SK-N-DZ (cell line): ENCODE data around the gene PTGDS.

Source experiments
- DNase-seq: peaks from one replicate; pipeline ENCODE4 v3.0.0-alpha.2; 2015; ENCODE audit warnings: low spot score

PTGDS gene

DNA sequence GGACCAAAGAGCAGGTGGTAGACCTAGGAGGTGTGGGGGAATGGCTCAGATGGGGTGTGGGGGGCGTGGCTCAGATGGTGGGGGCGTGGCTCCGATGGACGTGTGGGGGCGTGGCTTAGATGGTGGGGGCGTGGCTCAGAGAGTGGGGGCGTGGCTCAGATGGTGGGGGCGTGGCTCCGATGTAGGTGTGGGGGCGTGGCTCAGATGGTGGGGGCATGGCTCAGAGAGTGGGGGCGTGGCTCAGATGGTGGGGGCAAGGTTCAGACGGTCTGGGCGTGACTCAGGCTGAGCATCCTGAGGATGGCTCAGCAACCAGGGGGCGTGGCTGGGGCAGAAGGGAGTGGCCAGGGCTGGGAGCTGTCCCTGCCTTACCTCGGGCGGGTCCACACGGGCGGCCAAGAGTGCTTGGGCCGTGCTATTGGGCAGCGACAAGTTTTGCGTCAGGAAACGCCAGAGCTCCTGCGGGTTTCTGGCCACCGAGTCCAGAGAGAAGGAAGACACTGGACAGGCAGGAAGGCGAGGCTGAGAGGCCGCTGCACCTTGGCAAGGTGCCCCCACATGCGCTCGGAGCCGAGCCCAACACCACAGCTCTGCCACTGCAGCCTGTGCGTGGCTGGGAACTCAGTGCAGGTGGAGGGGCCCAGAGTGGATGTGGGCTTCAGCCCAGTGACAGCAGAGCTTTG is 44.8 kb downstream of the PTGDS start:
- DNase-seq = no peak

DNA sequence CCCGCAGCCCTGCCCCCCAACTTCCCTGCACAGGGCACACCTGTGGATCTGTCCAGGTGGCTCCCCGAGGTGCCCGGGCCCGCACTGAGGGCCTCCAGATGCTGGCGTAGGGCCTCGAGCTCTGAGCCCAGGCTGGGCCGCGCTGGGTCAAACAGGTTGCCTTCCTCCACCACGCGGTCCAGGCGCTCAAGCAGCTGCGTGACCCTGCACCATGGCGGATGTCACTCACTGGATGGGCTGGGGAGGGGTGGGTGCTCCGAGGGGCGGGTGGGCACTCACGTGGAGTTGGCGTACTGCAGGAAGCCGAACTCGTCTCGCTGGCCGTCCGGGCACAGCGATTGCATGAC is 45.3 kb downstream of the PTGDS start:
- no peak for DNase-seq

DNA sequence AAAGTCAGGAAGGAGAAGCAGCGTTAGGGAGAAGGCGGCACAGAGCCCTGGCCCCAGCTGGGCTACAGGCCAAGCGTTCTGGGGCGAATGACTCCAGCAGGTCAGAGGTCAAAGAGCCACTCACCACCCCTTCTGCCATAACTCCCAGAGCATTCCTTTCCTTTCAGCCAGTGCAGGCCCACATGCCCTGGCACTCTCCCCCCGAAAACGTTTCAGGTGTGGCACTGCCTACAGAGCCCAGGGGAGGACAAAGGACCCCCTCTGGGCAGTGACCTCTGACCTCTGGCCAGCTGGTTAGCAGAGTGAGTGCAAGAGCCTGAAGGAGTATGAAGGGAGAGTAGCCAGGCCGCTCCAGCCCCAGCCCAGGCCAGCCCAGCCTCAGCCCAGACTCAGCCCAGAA is 45.9 kb downstream of the PTGDS start:
- no peak for DNase-seq

DNA sequence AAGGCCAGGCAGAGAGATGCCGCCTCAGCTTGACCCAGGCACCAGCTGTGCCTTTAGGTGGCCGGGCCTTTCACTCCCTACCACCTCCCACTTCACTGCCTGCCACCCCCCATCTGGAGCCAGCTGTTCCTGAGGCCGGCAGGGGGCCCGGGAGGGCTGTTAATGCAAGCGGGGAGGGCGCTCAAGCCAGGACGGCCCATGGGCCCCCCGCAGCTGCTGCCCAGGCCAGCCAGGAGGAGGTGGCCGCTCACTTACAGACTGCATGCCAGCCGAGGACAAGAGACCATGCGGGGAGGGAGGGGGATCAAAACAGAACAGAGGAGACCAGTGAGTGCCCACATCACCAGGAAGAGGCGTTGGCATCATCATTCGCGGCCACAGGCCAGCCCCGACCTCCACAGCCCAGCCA is 46.3 kb downstream of the PTGDS start:
- DNase-seq = no peak

DNA sequence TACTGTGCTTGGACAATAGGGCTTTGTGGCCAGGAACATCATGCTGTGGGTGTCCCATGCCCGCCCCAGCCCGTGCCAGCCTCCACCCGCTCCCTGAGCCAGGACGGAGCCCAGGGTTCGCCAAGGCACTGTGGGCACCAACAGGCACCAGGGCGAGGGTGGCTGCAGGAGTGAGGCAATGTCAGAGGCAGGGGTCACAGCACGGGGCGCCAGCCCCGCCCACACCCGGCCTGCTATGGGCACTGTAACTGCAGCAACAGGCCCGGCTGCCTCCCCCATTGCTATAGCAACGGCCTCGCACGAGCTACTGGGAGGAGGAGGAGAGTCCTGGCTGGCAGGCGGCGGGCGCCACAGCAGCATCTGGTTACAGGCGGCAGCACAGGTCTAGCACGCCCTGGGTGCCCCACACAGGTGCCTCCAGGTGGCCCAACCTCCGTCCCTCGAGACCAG is 48.2 kb downstream of the PTGDS start:
- peak; percentile 72 for DNase-seq

DNA sequence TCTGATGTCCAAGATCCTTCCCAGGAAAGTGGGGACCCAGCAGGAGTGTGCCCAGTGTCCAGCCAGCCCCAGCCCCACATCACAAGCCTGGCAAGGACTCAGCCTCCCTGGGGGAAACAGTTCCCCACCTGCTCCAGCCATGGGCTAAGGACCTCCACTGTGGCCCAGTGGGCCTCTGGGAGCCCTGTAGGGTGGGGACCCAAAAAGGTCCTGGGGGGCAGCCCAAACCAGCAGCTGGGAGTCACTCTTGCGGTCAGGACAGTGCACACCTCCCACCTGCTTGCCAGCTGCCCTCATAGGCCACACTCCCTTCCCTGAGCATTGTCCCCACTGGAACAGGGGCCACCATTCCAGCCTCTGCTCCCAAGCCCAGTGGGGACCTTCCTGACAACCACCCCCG is 49.1 kb downstream of the PTGDS start:
- no peak for DNase-seq

DNA sequence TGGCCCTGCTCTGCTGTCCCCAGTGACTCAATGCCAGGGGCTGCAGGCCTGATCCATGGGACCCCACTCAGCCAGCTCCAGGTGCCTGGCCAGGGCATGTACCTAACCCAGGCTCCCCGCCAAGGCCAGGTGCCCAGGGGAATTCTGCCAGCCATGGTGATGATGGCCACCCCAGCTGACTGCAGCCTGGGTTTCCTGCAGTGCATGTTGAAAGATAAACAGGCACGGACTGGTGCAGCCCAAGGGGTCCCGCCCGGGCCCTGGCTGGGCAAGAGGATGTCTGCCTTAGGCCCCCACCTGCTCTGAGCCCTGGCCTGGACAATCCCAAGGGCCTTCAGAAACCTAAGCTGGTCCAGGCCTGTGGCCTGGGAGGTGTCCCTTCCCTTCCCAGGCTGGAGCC is 49.5 kb downstream of the PTGDS start:
- no peak for DNase-seq

DNA sequence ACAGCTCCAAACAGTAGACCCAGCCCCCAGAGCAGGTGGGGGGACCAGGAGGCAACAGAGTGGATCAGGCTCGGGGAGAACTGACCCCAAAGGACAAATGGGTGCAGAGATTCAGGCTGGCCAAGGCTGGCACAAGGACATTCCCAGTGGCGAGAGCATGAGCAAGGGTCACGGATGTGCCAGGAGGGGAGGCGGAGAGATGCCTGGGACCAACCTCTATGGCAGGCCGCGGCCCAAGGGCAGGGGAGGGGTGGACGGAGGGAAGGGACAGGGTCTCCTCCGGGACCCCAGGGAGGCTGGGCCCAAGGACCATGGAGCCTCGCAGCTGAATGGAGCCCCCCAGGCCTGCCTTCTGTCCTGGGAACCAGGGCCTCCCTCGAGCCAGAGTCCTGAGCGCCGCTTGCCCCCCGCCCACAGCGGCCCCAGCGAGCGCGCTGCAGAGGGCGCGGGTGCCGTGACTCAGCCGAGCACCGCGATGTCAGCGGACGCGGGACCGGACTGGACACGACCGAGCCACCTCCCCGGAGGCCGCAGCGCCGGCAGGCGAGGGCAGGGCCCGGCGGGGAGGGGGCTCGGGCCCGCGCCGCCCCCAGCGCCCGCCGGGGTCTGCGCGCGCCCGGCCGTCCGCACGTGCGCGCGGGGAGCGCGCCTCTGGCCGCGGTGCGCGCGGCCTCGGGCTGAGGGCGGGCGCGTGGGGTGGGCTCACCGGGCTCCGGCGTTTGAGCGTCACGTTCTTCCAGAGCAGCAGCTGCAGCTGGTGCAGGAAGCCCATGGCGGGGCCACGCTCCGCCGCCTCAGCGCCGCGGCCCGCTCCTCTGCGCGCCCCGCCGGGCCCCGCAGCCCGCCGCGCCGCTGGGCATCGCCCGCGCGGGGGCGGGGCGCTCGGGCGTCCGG is 50.3 kb downstream of the PTGDS start, which contains the start of gene ABCA2:
Gene ABCA2 (minus strand): TSS at position 869 of the 894 bp plus-strand sequence. CDS start 97 bp downstream, at position 772.
- no peak for DNase-seq

DNA sequence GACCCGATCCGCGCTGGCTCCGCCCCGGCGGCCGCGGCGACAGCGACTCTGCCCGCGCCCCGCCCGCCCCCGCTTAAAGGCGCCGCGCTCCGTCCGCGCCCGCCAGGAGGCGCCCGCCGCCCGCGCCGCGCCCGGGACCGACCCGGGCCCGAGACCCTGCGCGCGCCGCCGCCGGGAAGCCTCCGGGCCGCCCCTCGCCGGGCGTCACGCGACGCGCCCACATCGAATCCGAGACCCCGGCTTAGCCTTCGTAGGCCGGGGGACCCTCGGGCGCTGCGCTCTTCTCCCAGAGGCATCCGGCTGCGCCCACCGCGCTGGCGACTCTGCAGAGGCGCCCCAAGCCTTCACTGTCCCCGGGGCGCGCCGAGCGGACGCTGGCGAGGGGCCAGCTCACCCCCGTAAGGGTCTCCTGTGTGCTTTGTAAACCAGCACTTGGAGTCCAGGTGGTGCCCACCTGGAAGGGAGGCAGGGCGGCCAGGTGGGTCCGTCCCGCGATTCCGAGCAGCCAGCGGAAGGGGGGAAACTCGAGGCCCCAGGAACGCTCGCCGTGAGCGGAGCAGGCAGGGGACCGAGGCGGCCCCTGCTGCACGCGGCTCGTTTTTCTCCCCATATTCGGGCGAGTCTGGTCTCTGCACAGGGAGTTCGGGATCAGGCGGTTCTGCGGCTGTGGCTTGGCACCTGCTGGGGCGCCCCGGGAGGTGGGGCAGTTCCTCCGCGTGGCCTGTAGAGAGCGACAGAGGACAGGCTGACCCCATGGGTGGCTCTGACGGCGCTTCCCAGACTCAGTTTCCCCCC is 51.2 kb downstream of the PTGDS start:
- peak; percentile 52 for DNase-seq

DNA sequence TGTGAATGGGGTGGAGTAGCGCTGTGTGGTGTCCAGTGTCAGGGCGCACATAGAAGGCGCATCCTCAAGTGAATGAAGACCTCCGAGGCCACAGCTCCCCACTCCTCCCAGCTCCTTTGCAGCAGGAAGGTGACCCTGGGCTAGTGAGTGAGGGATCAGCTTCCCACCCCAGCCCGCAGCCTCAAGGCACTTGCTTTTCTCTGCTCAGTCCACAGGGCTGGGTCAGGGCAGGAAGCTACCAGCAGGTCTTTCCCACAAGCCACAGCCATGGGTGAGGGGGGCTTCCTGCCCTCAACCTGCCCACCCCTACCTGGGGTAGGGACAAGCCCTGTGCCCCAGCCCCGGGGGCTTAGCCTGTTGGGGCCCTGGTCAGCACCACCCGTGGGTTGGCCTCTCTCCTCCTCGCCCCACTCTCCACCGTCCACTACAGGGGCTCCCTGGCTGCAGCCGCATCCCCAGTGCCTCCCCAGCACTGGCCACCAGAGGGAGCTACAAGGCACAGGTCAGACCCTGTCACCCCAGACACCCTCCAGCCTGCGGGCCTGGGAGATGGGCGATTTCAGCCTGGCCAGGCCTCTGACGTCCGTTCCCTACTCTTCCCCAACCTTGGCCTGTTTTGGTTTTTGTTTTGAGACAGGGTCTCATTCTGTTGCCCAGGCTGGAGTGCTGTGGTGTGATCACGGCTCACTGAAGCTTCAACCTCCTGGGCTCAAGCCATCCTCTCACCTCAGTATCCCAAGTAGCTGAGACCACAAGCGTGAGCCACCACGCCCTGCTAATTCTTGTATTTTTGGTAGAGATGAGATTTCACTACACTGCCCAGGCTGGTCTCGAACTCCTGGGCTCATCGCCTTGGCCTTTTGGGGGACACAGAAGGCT is 52.0 kb downstream of the PTGDS start:
- DNase-seq = peak; percentile 80

DNA sequence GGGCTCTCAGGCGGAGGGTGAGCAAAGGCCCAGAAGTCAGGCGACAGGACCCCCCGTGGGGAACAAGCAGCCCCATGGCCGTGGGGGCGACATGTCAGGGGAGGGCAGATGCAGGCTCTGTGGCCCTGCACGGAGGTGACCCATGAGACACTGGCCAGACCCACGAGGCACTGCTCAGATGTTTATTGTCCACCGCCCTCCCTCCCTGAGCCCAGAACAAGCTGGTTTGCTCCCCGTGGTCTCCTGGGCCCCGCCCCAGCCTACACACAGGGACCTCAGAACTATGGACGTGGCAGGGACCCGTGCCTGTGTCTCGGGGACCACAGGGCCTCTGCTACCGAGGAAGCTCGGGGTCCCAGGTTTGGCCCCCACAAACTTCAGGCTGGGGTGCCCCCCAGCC is 52.7 kb downstream of the PTGDS start:
- no peak for DNase-seq

DNA sequence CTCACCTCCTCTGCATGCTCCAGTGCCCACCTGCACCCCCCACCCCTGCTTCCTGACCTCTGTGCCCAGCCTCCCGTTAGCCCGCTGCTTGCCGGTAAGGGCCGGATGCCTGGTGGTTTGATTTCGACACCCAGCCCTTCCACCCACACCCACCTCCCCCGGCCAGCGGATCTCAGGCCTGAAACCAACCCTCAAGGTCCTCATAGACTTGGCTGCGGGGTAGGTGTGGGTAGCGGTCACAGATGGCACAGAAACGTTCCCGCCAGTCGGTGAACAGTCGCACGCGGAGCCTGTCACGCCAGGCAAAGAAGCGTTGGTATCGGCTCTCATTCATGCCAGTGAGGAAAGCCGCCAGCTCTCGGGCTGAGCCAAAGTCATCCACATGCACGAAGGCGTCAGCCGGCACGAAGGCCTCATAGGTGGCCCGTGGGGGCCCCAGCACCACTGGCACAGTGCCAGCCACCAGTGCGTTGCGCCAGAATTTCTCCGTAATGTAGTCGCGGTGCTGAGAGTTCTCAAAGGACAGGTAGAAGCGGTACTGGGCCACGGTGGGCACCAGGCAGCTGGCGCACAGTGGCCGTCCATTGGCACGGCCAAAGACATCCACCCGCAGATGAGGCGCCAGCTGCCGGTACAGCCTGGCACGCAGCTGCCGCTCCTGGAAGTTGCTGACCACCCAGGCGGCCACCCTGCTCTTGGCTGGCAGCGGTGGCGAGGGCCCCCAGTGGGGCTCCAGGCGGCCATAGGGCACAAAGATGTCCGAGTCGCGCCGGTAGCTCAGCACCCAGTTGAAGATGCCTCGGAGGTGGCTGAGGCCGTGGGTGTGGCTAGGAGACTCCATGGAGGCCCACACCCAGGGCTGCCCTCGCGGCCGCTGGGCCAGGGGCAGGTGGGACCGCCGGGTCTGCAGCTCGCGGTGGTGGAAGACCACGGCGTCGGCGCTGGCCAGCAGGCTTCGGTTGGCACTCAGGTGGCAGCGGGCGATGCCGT is 53.5 kb downstream of the PTGDS start:
- DNase-seq = no peak
